Heart left ventricle (tissue), 16 donors: ENCODE measurements around the gene GCHFR. TPM values are rescaled to one million over a fixed set of nuclear protein-coding genes. Genes with fewer than 3 reads are reported as not detected.

Experiments used
- ATAC-seq, 4 donors: fragments of 200-7000 bp; cut with Tn5 transposase; one replicate each; pipeline ENCODE4 v1.9.1; 2020 to 2022; ENCODE audit warnings: moderate library complexity in 4 of 4, mild to moderate bottlenecking in 3 of 4, moderate number of reproducible peaks in 1 of 4
- DNase-seq, 5 donors: peaks; one replicate each; pipeline ENCODE4 v3.0.0-alpha.2; 2020
- H3K27ac ChIP-seq, 12 donors: fragments of 200-600 bp; sonication (generic) in 4 of 12; one replicate each; pipeline versions ENCODE4 v1.5.0 to v1.8.0; 2016 to 2022; ENCODE audit warnings: mild to moderate bottlenecking in 2 of 12
- H3K27me3 ChIP-seq, 9 donors: fragments of 200-600 bp; sonication (generic) in 2 of 9; one replicate each; pipeline versions ENCODE4 v1.5.1 to v1.8.0; 2016 to 2022; ENCODE audit warnings: mild to moderate bottlenecking in 3 of 9
- H3K36me3 ChIP-seq, 9 donors: fragments of 200-600 bp; sonication (generic) in 2 of 9; one replicate each; pipeline versions ENCODE4 v1.5.0 to v1.8.0; 2018 to 2022; ENCODE audit warnings: mild to moderate bottlenecking in 2 of 9
- H3K4me1 ChIP-seq, 12 donors: fragments of 200-600 bp; sonication (generic) in 4 of 12; one replicate each; pipeline versions ENCODE4 v1.5.0 to v1.8.0; 2016 to 2022; ENCODE audit warnings: mild to moderate bottlenecking in 3 of 12
- H3K4me3 ChIP-seq, 12 donors: fragments of 200-600 bp; sonication (generic) in 4 of 12; one replicate each; pipeline versions ENCODE4 v1.5.0 to v1.8.0; 2017 to 2022; ENCODE audit warnings: mild to moderate bottlenecking in 9 of 12, moderate library complexity in 4 of 12
- H3K9me3 ChIP-seq, 12 donors: fragments of 200-600 bp; sonication (generic) in 4 of 12; one replicate each; pipeline versions ENCODE4 v1.5.0 to v1.8.0; 2016 to 2022; ENCODE audit warnings: mild to moderate bottlenecking in 1 of 12
- CTCF ChIP-seq, 12 donors: fragments of 200-600 bp; sonication (generic) in 4 of 12; IDR thresholded peaks; one replicate each; pipeline versions ENCODE4 v1.5.0 to v1.8.0; 2018 to 2022; ENCODE audit warnings: antibody characterized with exemption in 12 of 12, mild to moderate bottlenecking in 5 of 12
- POLR2A ChIP-seq, 2 donors: fragments of 450-650 bp; IDR thresholded peaks; one replicate each; pipeline ENCODE4 v1.6.1; 2017; ENCODE audit warnings: antibody characterized with exemption in 2 of 2, mild to moderate bottlenecking in 2 of 2, moderate library complexity in 2 of 2
- WGBS, 4 donors: extraction: QIAGEN DNeasy Blood & Tissue Kit in 2 of 4; methylation state at CpG; one replicate each; pipeline versions ENCODE4 v1.1.5 to v1.1.7; 2013 to 2018; 5-methylcytosine and 5-hydroxymethylcytosine counted together
- intact Hi-C, 10 donors: fragments of 100-400 bp; cut with DNase I; formaldehyde crosslinking; loops; one replicate each; pipeline versions ENCODE4 v1.11.1 to v1.14.2; 2022
- polyA plus RNA-seq, 2 donors: library from polyadenylated mRNA; stranded (reverse); fragments of 200-250 nt; gene quantifications; one replicate each; pipeline ENCODE4 v1.2.3, GENCODE V29; 2013
- total RNA-seq, 9 donors: library from RNA; depleted of rRNA in 2 of 9; stranded (reverse); fragments of >200 nt in 2 of 9; fragmentation: NEBNext Ultra II Directional in 3 of 9; extraction: Animal tissue kit (Norgen Biotek cat#: 25700) in 3 of 9; gene quantifications; one replicate each; pipeline versions ENCODE4 v1.1.0 to v1.2.4, GENCODE V29; 2016 to 2023
- donor health status: ischemic (EF 13 %, LVEDD 7.1; RV severe dilation, severe dysfunction).
- donor health status: healthy with polysubstance abuse.
- donor health status: DM: no; HTN: yes; CAD: no.
- donor health status: DM: no; HTN: no; CAD: no.
- donor health status: ischemic (EF 25% LVEDD 6.9; RV normal size, moderate dysfunction).
- donor health status: ischemic (EF 25% LVEDD 5.7; RV mildly dilated, moderate dysfunction).
- donor health status: healthy.
- donor health status: DM: yes; HTN: yes; CAD: no.
- donor health status: ischemic (EF 35%, LVEDD 5.7; RV mildly dilated, moderate dysfunction).
- donor health status: nonischemic (EF 11% LVEDD 7.7; RV severe dilation, severe dysfunction).
- donor health status: DM: yes; HTN: yes; CAD: no.
- donor health status: PGD.
- donor health status: ischemic (EF 29% LVEDD 5.4; RV normal size, mild dysfunction).
- donor health status: nonischemic (EF 23%, LVEDD 6.1; RV moderate dilation, normal function).

GCHFR gene
- total and polyA plus RNA-seq, 11 donors = 1.6 to 24.0 (median 6.6) TPM

GRCh38 chr15:40747685-40748631 is 15.9 kb upstream of the GCHFR start:
- WGBS, 4 donors = 81 to 84% (median 83%) methylated on average over 7 of the region's 7 CpGs
- DNase-seq (no peak), ATAC-seq (no peak)
- intact Hi-C loops = loop anchor here in 1 of 10 donors (5.0 kb wide), 1 partner anchor 56 kb away; no protein-coding TSS in a partner anchor
- H3K9me3 ChIP-seq = no peaks in the 10 kb centered on the region
- H3K27me3 ChIP-seq = no peaks in the 10 kb centered on the region
- H3K27ac ChIP-seq = no peak overlapping the region
- peaks cover 3 to 88% (median 77%) of the 10 kb centered on the region in 9 donors for H3K36me3 ChIP-seq
- peaks cover 0 to 47% (median 0%) of the 10 kb centered on the region in 12 donors for H3K4me1 ChIP-seq
- TF ChIP-seq POLR2A (IDR thresholded peaks at IDR 0.05) (no peak), CTCF (IDR thresholded peaks at IDR 0.05) (no peak)
- H3K4me3 ChIP-seq = no peak overlapping the region

- TF ChIP-seq POLR2A (IDR thresholded peaks at IDR 0.05) (no peak), CTCF (IDR thresholded peaks at IDR 0.05) (no peak)
- no peak for ATAC-seq
- no peak overlapping the region for H3K4me3 ChIP-seq
- peaks cover 0 to 47% (median 7%) of the 10 kb centered on the region in 12 donors for H3K4me1 ChIP-seq
- DNase-seq = no peak
- intact Hi-C loops = loop anchor here in 1 of 10 donors (5.0 kb wide), 1 partner anchor 57 kb away; no protein-coding TSS in a partner anchor
- no peaks in the 10 kb centered on the region for H3K27me3 ChIP-seq
- WGBS, 4 donors = 96 to 99% (median 97%) methylated on average over 4 of the region's 4 CpGs
- H3K27ac ChIP-seq = no peak overlapping the region
- peaks cover 3 to 79% (median 65%) of the 10 kb centered on the region in 9 donors for H3K36me3 ChIP-seq
- H3K9me3 ChIP-seq = no peaks in the 10 kb centered on the region
Observed at GRCh38 chr15:40749151-40749630, 14.7 kb upstream of the GCHFR start.

- no peak for ATAC-seq
- Histone ChIP-seq H3K36me3 (peaks cover 3 to 64% (median 51%) of the 10 kb centered on the region in 9 donors), H3K27ac (no peak overlapping the region), H3K4me3 (no peak overlapping the region), H3K4me1 (peaks cover 0 to 39% (median 12%) of the 10 kb centered on the region in 12 donors), H3K9me3 (no peaks in the 10 kb centered on the region), H3K27me3 (no peaks in the 10 kb centered on the region)
- TF ChIP-seq CTCF (IDR thresholded peaks at IDR 0.05) = no peak
- no peak for TF ChIP-seq POLR2A (IDR thresholded peaks at IDR 0.05)
- WGBS, 4 donors = 91 to 99% (median 93%) methylated on average over 4 of the region's 4 CpGs
- intact Hi-C loops = loop anchor here in 4 of 10 donors (5.0 to 10.0 kb wide), 3 partner anchors 56 to 144 kb away; partner anchors contain the start of genes RAD51 (in 3 of the 4) and VPS18 (in 2 of the 4)
- no peak for DNase-seq
Observed at GRCh38 chr15:40750885-40751284, 13.0 kb upstream of the GCHFR start.

GRCh38 chr15:40751745-40752144 is 12.1 kb upstream of the GCHFR start:
- no peak for ATAC-seq
- H3K27me3 ChIP-seq = no peaks in the 10 kb centered on the region
- intact Hi-C loops = loop anchor here in 4 of 10 donors (5.0 to 10.0 kb wide), 3 partner anchors 57 to 143 kb away; partner anchors contain the start of genes RAD51 (in 3 of the 4) and VPS18 (in 2 of the 4)
- DNase-seq = no peak
- TF ChIP-seq POLR2A (IDR thresholded peaks at IDR 0.05) (no peak), CTCF (IDR thresholded peaks at IDR 0.05) (no peak)
- no peak overlapping the region for H3K4me3 ChIP-seq
- no peaks in the 10 kb centered on the region for H3K9me3 ChIP-seq
- 90 to 95% (median 94%) methylated on average over 7 to 12 of the region's 12 CpGs for WGBS, 4 donors
- H3K36me3 ChIP-seq = peaks cover 3 to 61% (median 50%) of the 10 kb centered on the region in 9 donors
- no peak overlapping the region for H3K27ac ChIP-seq
- H3K4me1 ChIP-seq = peaks cover 0 to 31% (median 12%) of the 10 kb centered on the region in 12 donors
